Measurements from ENCODE around the gene TACR2.

Gene TACR2

GRCh38 chr10:69416695-69417094, at the start of gene TACR2:
TSS of gene TACR2 (minus strand) at chr10:69416918. CDS start at chr10:69416323, 595 bp downstream.
- no peak for DNase-seq

- DNase-seq = no peak
These were observed 49.4 kb upstream of the TACR2 start for GRCh38 chr10:69466158-69466490.

GRCh38 chr10:69465457-69466157, 48.9 kb upstream of the TACR2 start:
- no peak for DNase-seq

- no peak for DNase-seq
These were observed 48.2 kb upstream of the TACR2 start for GRCh38 chr10:69464801-69465401.

DNA sequence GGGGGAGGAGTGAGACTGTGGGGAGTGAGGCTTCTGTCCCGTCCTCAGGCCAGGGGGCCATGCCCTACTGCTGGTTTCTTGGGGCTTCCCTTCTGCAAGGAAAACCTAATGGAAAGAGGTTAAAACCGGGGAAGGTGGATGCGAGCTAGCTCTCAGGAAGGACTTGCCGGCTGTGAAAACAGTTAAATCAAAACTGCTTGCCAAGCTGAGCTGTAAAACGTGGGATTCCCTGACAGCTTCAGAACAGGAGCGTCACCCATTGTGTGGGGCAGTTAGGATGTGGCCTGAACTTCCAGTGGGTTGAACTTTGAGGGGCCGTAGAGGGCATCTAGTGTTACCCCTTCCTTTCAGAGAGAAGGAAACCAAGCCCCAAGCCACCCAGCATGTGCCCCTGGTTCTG, 47.7 kb upstream of the TACR2 start:
- DNase-seq = no peak

GRCh38 chr10:69463886-69464285, 47.2 kb upstream of the TACR2 start:
- no peak for DNase-seq

- DNase-seq = no peak
These were observed 44.7 kb upstream of the TACR2 start for GRCh38 chr10:69461243-69462025.

GRCh38 chr10:69460576-69461242, 44.0 kb upstream of the TACR2 start:
- DNase-seq = no peak

- no peak for DNase-seq
These were observed 43.3 kb upstream of the TACR2 start for GRCh38 chr10:69459893-69460575.

DNA sequence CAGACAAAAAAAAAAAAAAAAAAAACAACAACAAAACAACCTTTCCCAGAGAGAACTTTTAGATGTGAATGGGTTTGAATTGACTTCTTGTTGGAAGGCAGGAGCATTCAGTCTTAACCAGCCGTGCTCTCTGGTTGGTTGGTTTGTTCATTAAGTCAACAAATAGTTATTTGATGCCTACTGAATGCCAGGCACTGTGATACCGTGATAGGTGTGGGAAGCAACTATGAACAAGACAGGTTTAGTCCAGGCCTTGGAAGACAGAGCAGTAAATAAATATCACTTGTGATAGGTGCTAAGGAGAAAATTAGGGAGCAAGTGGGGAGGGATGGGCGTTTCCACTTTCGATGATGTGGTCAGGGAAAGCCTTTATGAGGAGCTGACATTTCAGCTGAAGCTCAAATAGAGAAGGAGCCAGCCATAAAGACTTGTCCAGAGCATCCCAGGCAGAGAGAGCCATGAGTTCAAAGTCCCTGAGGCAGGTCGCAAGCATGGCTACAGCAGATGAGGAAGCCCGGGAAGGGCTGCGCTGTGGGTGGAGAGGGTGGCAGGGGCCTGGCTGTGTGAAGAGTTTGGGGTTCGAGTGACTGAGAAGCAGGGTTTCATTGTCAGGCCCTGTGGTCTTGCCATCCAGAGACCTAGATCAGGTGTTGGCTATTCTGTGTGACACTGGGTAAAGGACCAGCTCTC, 42.5 kb upstream of the TACR2 start:
- no peak for DNase-seq

GRCh38 chr10:69458430-69459100, 41.8 kb upstream of the TACR2 start:
- DNase-seq = no peak

DNA sequence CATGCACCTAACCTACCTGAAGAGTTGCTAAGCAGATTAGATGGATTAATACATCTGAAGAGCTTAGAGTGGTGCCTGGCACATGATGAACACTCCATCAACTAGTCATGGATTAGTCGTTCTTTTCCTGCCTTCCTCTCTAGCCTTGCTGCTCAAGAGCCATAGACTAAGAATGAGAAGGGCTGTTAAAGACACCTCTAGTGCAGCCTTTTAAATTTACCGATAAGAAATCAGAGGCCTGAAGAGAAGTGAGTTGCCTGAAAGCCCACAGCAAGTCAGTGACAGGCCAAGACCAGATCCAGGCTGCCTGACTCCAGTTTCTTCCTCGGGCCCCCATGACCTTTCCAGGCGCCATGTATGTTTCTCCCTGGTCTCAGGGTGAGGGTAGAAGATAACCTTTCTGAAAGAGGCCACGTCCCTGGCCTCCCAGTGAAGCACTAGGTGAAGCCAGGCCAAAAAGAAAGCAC, 41.1 kb upstream of the TACR2 start:
- no peak for DNase-seq

DNA sequence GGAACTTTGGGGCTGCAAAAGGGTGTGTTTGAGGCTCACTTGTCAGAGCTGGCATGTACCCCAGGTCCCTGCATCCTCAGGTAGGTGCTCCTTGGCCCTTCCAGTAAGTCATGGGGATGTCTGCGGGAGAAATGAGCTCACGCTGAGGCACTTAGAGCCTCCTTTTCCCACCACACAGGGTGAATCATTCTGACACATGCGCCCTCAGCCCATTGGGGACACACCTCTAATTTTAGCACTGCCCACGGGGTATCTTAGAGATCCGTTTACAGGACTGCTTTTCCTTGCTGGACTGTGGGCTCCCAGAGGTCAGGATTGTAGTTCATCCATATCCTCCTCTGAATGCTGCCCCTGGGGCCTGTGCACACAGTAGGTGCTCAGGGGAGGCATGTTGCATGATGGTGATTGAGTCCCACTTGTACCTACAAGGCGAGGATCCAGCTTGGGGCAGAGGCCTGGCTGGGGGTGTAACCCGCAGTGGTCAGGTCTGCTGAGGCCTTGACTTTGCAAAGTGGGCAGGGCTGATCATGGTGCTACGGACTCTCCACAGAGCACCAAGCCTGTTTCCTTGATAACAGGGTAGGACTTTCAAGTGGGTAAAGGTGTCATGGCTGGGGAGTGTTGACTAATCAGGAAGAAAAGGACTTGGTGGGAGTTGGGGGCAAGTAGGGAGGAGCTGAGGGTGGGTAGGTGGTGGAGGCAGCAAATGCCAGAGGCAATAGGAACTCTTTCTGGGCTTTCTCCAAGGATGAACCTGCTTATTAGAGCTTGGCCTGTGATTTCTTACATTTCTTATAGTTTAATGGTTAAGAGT, 40.4 kb upstream of the TACR2 start:
- DNase-seq = no peak

DNA sequence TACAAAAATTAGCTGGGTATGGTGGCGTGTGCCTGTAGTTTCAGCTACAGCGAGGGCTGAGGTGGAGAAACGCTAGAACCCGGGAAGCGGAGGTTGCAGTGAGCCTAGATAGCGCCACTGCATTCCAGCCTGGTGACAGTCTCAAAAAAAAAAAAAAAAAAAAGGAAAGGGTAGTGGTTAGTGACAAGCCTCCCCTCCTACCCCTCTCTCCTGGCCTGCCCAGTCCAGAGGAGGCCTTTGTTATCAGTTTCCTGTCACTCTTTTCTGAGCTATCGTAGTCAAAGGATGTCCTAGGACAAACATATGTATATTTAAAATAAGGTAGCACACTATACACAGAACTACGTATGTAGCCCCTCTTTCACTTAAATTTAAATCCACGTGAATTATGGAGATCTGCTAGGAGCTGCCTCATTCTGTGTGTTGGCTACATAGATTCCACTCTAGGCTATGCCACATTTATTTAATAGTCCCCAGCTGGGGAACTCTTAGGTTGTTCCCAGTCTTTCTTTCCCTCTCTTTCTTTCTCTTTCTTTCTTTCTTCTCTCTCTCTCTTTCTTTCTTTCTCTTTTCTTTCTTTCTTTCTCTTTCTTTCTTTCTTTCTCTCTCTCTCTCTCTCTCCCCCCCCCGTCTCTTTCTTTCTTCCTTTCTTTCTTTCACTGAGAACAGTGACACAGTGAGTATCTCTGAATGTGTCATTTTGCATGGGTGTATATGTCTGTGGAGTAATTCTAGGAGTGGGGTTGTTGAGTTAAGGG, 38.5 kb upstream of the TACR2 start:
- no peak for DNase-seq

DNA sequence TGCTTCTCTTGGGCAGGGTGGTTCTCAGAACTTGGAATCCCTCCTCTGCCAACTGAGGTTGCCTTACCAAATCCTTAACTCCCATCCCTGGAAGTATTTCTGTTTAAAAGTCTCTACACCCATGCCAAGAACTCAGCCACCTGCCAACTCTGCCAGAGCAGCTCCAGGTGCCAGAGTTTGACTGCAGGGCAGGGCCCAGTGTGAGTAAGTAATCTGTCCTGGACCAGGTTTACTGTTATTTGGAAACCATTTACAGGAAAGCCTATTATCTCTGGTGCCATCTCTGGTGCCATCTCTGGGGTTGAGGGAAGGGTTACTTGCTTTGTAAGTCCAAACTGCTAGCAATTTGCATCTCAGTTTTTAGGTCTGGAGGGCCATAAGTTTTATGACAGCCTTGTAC, 37.1 kb upstream of the TACR2 start:
- DNase-seq = no peak

GRCh38 chr10:69452676-69453415, 36.1 kb upstream of the TACR2 start:
- no peak for DNase-seq

- DNase-seq = no peak
These were observed 35.1 kb upstream of the TACR2 start for GRCh38 chr10:69451784-69452251.

DNA sequence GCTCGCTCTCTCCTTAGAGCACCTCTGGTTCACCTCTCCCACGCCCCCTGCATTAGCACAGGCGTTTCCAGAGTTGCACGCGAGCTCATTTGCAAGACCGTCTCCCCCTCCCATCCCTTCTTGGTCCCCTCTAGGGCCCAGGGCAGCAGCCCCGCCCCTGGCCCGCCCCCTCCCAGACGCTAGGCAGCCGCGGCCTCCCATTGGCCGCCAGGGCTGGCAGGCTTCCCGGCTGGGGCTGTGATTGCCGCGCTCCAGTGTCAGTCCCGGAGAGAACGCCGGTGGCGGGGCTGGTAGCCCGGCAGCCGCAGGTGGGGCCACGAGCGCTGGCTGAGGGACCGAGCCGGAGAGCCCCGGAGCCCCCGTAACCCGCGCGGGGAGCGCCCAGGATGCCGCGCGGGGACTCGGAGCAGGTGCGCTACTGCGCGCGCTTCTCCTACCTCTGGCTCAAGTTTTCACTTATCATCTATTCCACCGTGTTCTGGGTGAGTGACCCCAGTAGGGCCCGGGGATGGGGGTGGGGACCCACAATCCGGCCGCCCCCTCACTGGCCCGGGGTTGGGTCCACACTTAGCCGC, 34.6 kb upstream of the TACR2 start, which contains the start of gene TSPAN15:
TSS of gene TSPAN15 (plus strand) at position 257 of the 575 bp plus-strand sequence. CDS start at position 387, 130 bp downstream.
- peak; percentile 77 for DNase-seq

Data from activated CD8-positive, alpha-beta memory T cell treated with anti-CD3 and anti-CD28 coated beads, Interleukin-2, amount 50 U/mL, for 4 hours (primary cell).